NCI-H1436 treated with DMSO at 0.1 percent for 48 hours (cell line): ENCODE data around the gene RNF166.
A peak's percentile ranks its signal among the peaks of the same experiment; 100 is the strongest.
"Not testable (repeated sequence)": the region's sequence is repeated elsewhere in the genome, so short reads cannot be mapped to it uniquely, and the experiment has no call there.

ENCODE experiments used
- DNase-seq: peaks from one replicate; lab custom pipeline; 2025; lab: John Stamatoyannopoulos, UW

The RNF166 gene

GRCh38 chr16:88673716-88674379, 32.4 kb downstream of the RNF166 start:
- DNase-seq: no peak

DNA sequence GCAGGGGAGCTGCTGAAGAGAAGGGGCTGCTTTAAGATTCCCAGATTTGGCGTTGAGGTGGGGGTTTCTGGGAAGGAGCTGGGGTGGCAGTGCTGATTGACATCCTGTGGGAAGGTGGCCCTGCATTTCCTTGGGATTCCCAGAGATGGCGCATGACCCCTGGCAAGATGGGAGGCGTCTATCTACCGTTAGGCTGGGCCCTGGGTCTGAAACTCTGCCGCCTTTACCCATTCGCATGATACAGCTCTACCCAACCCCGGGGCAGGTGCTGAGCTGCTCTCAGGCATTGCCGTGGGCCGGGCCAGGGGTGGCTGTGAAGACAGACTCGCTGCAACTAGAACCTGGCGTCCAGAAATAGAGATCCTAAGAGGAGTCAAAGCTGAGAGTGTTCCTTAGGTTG, 33.4 kb downstream of the RNF166 start:
- no peak for DNase-seq

- DNase-seq: no peak
Observed at GRCh38 chr16:88671806-88672205, 34.4 kb downstream of the RNF166 start.

DNA sequence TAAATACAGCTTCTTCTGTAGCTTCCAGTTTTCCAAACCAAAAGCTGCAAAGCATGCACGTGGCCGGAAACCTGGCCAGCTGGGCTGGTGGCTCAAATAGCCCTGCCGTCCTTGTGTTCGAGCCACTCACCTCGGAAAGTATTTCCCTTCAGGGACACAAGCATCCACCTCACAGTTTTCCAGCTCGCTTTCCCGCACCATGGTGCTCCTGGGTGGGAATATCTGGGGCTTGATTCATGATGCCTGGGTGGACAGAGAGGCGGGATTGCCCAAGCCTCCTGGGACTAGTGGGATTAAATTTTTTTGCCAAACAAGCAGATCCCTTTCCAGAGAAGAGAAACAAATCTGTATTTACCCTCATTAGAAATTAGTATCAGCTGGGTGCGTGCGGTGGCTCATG, 36.2 kb downstream of the RNF166 start:
- DNase-seq: no peak

DNA sequence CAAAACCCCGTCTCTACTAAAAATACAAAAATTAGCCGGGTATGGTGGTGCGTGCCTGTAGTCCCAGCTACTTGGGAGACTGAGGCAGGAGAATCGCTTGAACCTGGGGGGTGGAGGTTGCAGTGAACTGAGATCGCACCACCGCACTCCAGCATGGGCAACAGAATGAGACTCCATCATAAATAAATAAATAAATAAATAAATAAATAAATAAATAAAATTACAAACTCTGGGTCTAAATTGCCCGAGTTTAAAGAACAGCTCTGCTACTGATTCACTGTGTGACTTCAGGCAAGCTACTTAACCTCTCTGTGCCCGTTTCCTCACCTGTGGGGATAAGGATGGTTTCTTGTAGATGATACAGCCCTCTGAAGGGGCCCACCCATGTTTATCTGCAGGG, 36.7 kb downstream of the RNF166 start:
- not testable (repeated sequence) for DNase-seq

GRCh38 chr16:88667461-88667860, 38.7 kb downstream of the RNF166 start:
- DNase-seq: no peak

DNA sequence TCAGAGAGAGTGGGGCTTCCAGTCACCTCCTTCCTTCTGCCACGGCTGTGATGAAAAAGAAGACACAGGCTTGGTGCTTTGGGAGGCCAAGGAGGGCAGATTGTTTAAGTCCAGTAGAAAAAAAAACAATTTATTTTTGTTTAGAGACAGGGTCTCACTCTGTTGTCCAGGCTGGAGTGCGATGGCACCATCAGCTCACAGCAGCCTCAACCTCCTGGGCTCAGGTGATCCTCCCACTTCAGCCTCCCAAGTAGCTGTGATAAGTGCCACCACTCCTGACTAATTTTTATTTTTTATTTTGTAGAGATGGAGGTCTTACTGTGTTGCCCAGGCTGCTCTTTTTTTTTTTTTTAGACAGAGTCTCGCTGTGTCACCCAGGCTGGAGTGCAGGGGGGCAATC, 40.6 kb downstream of the RNF166 start:
- no peak for DNase-seq

- DNase-seq: no peak
Observed at GRCh38 chr16:88665148-88665547, 41.1 kb downstream of the RNF166 start.

GRCh38 chr16:88662843-88663606, 43.2 kb downstream of the RNF166 start, which contains the start of gene MVD:
TSS of gene MVD (minus strand) at chr16:88663091. CDS start at chr16:88663080, 11 bp downstream.
- peak; percentile 83 for DNase-seq

DNA sequence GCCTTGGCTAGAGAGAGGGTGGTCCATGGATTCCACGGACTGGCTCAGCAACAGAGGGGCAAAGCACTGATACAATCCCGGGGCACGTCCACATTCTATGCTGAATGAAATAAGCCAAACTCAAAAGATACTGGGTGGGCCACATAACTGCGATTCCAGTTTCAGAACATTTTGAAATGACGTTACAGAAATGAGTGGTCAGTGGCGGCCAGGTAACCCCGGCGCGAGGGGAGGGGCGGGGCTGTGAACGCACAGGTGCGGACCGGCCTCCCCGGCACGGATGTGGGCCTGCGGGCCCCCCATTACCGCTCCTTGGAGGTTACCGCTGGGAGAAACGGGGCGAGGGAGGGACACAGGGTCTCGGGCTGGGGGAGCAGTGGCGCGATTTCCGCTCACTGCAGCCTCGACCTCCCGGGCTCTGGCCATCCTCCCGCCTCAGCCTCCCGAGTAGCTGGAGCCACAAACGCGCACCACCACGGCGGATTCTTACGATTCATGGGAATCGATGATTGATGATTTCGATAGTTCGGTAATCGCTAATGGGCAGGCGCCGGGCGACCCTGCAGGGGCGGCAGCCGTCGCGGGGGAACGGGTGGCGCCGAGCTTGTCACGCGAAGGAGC, 43.9 kb downstream of the RNF166 start:
- DNase-seq: no peak

DNA sequence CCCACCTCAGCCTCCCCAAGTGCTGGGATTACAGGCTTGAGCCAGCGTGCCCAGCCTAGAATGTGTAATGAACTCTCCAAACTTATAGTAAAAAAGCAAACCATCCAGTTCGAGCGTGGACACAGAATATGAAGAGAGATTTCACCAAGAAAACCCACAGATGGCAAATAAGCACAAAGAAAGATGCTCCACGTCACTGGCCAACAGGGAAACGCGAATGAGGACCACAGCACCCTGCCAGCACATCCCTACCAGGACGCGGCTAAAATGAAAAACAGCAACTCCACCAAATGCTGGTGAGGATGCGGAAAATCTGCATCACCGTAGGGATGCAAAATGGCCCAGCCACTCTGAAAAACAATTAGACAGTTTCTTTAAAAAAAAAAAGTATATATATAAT, 44.7 kb downstream of the RNF166 start:
- DNase-seq: no peak

- DNase-seq: no peak
Observed at GRCh38 chr16:88659160-88659559, 47.0 kb downstream of the RNF166 start.

DNA sequence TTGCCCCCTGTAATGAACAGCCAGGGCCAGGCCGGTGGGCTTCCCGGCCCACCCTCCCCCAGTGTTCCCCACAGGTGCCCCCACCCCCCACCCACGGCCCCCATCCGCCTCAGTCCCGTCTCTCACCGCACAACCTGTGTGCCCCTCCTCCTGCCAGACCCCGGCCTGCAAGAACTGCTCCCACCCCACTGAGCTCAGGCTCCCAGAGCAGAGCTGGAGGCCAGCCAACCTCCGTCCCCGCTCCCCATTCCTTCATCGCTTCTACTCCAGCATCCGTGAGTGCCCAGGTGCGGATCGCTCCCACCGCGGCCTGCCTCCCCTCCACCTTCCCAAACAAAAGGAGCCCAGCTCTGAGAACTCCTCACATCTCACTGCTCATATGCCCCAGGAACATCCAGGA, 47.5 kb downstream of the RNF166 start:
- no peak for DNase-seq

- DNase-seq: no peak
Observed at GRCh38 chr16:88657371-88657770, 48.8 kb downstream of the RNF166 start.

- DNase-seq: no peak
Observed at GRCh38 chr16:88656291-88656980, 49.8 kb downstream of the RNF166 start.

- DNase-seq: no peak
Observed at GRCh38 chr16:88655733-88656281, 50.4 kb downstream of the RNF166 start.

DNA sequence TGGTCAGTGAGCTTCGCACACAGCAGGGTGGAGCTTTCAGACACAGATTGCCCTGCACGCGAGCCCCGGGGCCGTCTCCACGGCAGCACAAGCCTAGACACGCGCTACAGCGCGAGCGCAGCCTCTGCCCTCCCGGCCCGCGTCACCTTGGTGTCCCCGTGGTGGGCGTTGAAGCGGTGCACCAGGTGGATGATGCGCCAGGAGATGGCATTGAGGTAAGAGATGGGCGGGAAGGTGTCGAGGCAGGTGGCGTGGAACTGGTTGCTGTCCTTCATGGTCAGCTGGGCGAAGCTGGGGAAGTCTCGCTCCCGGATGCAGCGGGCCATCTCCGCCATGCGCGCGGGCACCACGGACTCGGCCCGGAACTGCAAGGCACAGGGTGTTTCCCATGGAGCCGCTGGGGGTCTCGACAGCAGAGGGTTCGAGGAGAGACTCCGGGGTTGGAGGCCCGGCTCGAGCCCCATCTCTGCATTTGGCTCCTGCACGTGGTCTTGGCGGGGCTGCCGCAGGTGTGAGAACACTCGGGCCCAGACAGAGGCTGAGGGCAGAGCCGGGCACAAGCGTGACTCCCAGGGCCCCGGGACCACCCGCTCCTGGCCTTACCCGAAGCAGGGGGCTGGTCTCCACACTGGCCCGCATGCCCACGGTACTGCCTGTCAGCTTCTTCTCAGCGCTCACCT, 51.0 kb downstream of the RNF166 start:
- DNase-seq: no peak

- DNase-seq: no peak
Observed at GRCh38 chr16:88654363-88655052, 51.7 kb downstream of the RNF166 start.

DNA sequence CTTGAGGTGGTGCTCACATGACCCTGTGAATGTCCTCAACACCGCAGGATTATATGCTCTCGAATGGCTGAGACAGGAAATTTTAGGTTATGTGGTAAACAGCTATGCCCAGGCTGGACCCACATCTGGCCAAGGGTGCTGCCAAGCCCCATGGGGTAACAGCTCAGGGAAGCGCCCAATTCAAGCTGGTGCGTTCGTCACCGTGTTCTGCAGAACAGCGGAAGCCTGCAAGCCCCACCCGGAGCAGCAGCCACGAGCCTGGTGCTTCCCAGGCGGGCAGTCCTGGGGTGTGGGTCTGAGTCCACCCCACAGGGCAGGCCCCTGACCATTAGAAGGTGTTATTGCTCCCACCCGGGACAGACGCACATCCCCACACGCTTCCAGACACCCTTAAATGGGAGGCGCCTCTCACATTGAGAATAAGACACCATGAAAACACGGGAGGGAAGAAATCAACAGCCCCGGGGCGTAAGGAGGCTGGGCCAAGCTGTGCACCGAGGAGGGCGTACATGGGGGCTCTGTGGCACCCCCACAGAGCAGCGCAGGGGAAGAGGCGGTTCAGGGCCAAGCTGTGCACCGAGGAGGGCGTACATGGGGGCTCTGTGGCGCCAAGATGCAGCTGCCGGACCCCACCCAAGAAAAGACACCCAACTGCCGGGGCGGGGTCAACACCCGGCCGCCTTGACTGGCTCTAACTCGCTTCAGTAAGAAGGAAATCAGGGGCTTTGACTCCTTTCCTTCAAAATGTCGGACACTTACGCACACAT, 52.4 kb downstream of the RNF166 start:
- DNase-seq: no peak

DNA sequence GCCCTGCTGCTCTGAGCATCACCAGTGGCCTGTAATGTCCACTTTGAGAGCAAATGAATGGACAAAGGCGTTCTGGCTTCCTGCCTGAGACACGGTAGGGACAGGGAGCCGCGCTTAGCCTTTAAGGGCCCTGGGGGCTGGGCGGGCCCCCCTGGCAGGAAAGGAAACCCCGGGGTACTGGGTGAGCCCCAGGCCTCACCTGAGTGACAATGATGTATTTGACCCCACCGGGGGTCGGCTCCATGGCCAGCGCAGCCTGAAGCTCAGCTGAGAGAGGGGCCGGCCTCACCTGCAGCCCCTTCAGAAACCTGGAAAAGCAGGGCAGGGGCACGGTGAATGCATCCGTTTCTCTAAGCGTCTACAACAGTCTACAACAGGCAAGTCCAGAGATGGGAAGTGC, 53.1 kb downstream of the RNF166 start:
- DNase-seq: no peak

GRCh38 chr16:88652762-88653063, 53.5 kb downstream of the RNF166 start:
- no peak for DNase-seq
